Measurements from ENCODE around the gene RSRC1. TPM values are rescaled to one million over a fixed set of nuclear protein-coding genes. Genes with fewer than 3 reads are reported as not detected.
"Not testable (repeated sequence)": the region's sequence is repeated elsewhere in the genome, so short reads cannot be mapped to it uniquely, and the experiment has no call there.

Gene RSRC1
- 38.5 TPM for total RNA-seq

- no peak for DNase-seq (ENCODE audit: extremely low spot score in 2 of 2)
- TF ChIP-seq, protein P1, sequence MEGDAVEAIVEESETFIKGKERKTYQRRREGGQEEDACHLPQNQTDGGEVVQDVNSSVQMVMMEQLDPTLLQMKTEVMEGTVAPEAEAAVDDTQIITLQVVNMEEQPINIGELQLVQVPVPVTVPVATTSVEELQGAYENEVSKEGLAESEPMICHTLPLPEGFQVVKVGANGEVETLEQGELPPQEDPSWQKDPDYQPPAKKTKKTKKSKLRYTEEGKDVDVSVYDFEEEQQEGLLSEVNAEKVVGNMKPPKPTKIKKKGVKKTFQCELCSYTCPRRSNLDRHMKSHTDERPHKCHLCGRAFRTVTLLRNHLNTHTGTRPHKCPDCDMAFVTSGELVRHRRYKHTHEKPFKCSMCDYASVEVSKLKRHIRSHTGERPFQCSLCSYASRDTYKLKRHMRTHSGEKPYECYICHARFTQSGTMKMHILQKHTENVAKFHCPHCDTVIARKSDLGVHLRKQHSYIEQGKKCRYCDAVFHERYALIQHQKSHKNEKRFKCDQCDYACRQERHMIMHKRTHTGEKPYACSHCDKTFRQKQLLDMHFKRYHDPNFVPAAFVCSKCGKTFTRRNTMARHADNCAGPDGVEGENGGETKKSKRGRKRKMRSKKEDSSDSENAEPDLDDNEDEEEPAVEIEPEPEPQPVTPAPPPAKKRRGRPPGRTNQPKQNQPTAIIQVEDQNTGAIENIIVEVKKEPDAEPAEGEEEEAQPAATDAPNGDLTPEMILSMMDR (IDR thresholded peaks at IDR 0.05) = no peak
- peak; percentile 77 to 95 for TF ChIP-seq POLR2AphosphoS5 (IDR thresholded peaks at IDR 0.05; ENCODE audit: insufficient read depth in 1 of 2, low read depth in 1 of 2)
- Histone ChIP-seq H3K27me3 (peaks cover 9% of the 10 kb centered on the region), H3K4me1 (peaks cover 48% of the 10 kb centered on the region), H3K4me3 (peak within 1 kb of the TSS; percentile 86 to 87), H3K27ac (peak within 1 kb of the TSS; percentile 75), H3K36me3 (no peaks in the 10 kb centered on the region), H3K9me3 (no peaks in the 10 kb centered on the region)
- intact Hi-C loops (cut with DNase I) = no loop called here
Observed at GRCh38 chr3:158109804-158110657, at the start of gene RSRC1. Gene RSRC1, plus strand, starts transcription at chr3:158110089. Its CDS starts 12,016 bp downstream, at chr3:158122105.

DNA sequence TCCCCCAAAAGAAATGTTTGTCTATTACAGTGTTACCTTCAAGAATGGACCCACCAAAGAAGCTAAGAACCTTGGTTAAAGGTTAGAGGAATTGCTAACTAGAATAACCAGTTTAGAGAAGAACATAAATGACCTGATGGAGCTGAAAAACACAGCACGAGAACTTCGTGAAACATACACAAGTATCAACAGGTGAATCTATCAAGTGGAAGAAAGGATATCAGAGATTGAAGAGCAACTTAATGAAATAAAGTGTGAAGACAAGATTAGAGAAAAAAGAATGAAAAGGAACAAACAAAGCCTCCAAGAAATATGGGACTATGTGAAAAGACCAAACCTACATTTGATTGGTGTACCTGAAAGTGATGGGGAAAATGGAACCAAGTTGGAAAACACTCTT is 44.3 kb upstream of the RSRC1 start:
- DNase-seq (ENCODE audit: extremely low spot score in 2 of 2); H3K27ac ChIP-seq; H3K4me3 ChIP-seq; H3K27me3 ChIP-seq; H3K36me3 ChIP-seq; intact Hi-C loops (cut with DNase I); H3K9me3 ChIP-seq; H3K4me1 ChIP-seq: not testable (repeated sequence)

DNA sequence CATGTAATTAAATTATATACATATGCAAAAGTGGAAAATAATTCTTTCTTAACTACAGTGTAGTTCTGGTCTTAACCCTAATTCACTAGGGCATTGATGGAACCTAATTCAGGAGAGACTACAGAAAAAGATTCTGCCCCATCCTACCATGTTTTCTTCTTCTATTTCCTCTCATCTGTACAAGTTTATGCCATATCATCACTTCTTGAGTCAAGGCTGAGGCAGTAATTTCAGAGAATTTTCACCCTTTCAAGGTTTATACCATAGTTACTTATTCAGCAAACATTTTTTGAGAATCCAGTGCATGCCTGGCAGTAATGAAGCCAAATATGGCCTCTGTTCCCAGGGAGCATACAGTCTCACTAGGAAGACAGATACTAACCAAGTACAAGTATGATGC is 37.1 kb upstream of the RSRC1 start:
- intact Hi-C loops (cut with DNase I) = no loop called here
- no peaks in the 10 kb centered on the region for H3K4me1 ChIP-seq
- H3K27ac ChIP-seq = no peak overlapping the region
- TF ChIP-seq POLR2AphosphoS5 (IDR thresholded peaks at IDR 0.05; ENCODE audit: insufficient read depth in 1 of 2, low read depth in 1 of 2) = no peak
- TF ChIP-seq POLR2A (IDR thresholded peaks at IDR 0.05) = no peak
- TF ChIP-seq, protein P1 (IDR thresholded peaks at IDR 0.05) = no peak
- no peaks in the 10 kb centered on the region for H3K27me3 ChIP-seq
- H3K9me3 ChIP-seq = no peaks in the 10 kb centered on the region
- no peak for DNase-seq (ENCODE audit: extremely low spot score in 2 of 2)
- H3K4me3 ChIP-seq = no peak overlapping the region
- no peaks in the 10 kb centered on the region for H3K36me3 ChIP-seq

DNA sequence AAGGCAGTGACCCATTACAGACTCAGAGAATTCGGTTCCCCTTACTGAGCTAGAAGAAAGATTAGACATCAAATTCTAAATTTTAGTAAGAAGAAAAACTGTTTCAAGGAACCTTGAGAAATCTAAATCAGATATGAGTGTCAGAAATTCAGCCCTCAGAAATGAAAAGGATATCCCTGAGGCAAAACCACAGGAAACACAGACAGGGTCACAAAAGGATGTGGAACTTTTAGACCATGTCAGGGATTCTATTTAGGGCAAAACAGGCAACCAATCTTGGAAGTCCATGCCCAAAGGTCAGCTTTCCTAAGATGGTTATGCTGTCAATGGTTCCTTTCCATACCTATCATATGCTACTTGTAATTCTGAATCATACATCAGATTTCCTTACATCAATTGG is 35.3 kb upstream of the RSRC1 start:
- Histone ChIP-seq H3K9me3 (no peaks in the 10 kb centered on the region), H3K4me3 (no peak overlapping the region), H3K27ac (no peak overlapping the region), H3K27me3 (no peaks in the 10 kb centered on the region), H3K4me1 (no peaks in the 10 kb centered on the region), H3K36me3 (no peaks in the 10 kb centered on the region)
- no peak for DNase-seq (ENCODE audit: extremely low spot score in 2 of 2)
- TF ChIP-seq POLR2AphosphoS5 (IDR thresholded peaks at IDR 0.05; ENCODE audit: insufficient read depth in 1 of 2, low read depth in 1 of 2) = no peak
- TF ChIP-seq, protein P1 (IDR thresholded peaks at IDR 0.05) = no peak
- TF ChIP-seq POLR2A (IDR thresholded peaks at IDR 0.05) = no peak
- intact Hi-C loops (cut with DNase I) = no loop called here

- H3K36me3 ChIP-seq = no peaks in the 10 kb centered on the region
- intact Hi-C loops (cut with DNase I) = no loop called here
- H3K27me3 ChIP-seq = no peaks in the 10 kb centered on the region
- no peaks in the 10 kb centered on the region for H3K9me3 ChIP-seq
- DNase-seq (ENCODE audit: extremely low spot score in 2 of 2) = no peak
- H3K4me1 ChIP-seq = no peaks in the 10 kb centered on the region
- TF ChIP-seq POLR2AphosphoS5 (IDR thresholded peaks at IDR 0.05; ENCODE audit: insufficient read depth in 1 of 2, low read depth in 1 of 2) (no peak), POLR2A (IDR thresholded peaks at IDR 0.05) (no peak)
- TF ChIP-seq, protein P1 (IDR thresholded peaks at IDR 0.05) = no peak
- no peak overlapping the region for H3K27ac ChIP-seq
- H3K4me3 ChIP-seq = no peak overlapping the region
Observed at GRCh38 chr3:158079599-158079998, 30.3 kb upstream of the RSRC1 start.
